ENCODE measurements around the gene IGFBP5.

The IGFBP5 gene

GRCh38 chr2:216730871-216731270, 35.5 kb upstream of the IGFBP5 start:
- no peak for TF ChIP-seq CTCF (IDR thresholded peaks at IDR 0.05; ENCODE audit: control extremely low read depth, extremely low read depth, low read depth, missing control alignments)
- ChIA-PET CTCF (no interaction called here), POLR2A (no interaction called here)
- DNase-seq (ENCODE audit: extremely low spot score) = no peak

GRCh38 chr2:216727346-216728122, 32.2 kb upstream of the IGFBP5 start:
- POLR2A ChIA-PET = no interaction called here
- CTCF ChIA-PET = interaction anchor here (1.2 kb wide), 1 partner anchor 29 kb away, joined by 3 read pairs; no protein-coding TSS in a partner anchor
- no peak for TF ChIP-seq CTCF (IDR thresholded peaks at IDR 0.05; ENCODE audit: control extremely low read depth, extremely low read depth, low read depth, missing control alignments)
- DNase-seq (ENCODE audit: extremely low spot score) = no peak

GRCh38 chr2:216724190-216724589, 28.8 kb upstream of the IGFBP5 start:
- ChIA-PET POLR2A (no interaction called here), CTCF (no interaction called here)
- no peak for TF ChIP-seq CTCF (IDR thresholded peaks at IDR 0.05; ENCODE audit: control extremely low read depth, extremely low read depth, low read depth, missing control alignments)
- DNase-seq (ENCODE audit: extremely low spot score) = no peak

- CTCF ChIA-PET = interaction anchor here (1.0 kb wide), 1 partner anchor 10 kb away, joined by 4 read pairs; no protein-coding TSS in a partner anchor
- DNase-seq (ENCODE audit: extremely low spot score) = no peak
- TF ChIP-seq CTCF (IDR thresholded peaks at IDR 0.05; ENCODE audit: control extremely low read depth, extremely low read depth, low read depth, missing control alignments) = no peak
- POLR2A ChIA-PET = no interaction called here
These were observed 25.8 kb upstream of the IGFBP5 start for GRCh38 chr2:216721141-216721540.

GRCh38 chr2:216720722-216721121, 25.4 kb upstream of the IGFBP5 start:
- no peak for TF ChIP-seq CTCF (IDR thresholded peaks at IDR 0.05; ENCODE audit: control extremely low read depth, extremely low read depth, low read depth, missing control alignments)
- CTCF ChIA-PET = interaction anchor here (1.0 kb wide), 1 partner anchor 9 kb away, joined by 4 read pairs; no protein-coding TSS in a partner anchor
- no peak for DNase-seq (ENCODE audit: extremely low spot score)
- POLR2A ChIA-PET = no interaction called here

GRCh38 chr2:216717907-216718615, 22.7 kb upstream of the IGFBP5 start:
- CTCF ChIA-PET = interaction anchor here (1.3 kb wide), 1 partner anchor 41 kb away, joined by 3 read pairs; no protein-coding TSS in a partner anchor

More at GRCh38 chr2:216717907-216718615, 22.7 kb upstream of the IGFBP5 start:
- POLR2A ChIA-PET = no interaction called here
- DNase-seq (ENCODE audit: extremely low spot score) = no peak
- no peak for TF ChIP-seq CTCF (IDR thresholded peaks at IDR 0.05; ENCODE audit: control extremely low read depth, extremely low read depth, low read depth, missing control alignments)
